Astrocyte of the hippocampus (primary cell): ENCODE data around the gene CTRB2.
"Not testable (repeated sequence)": the region's sequence is repeated elsewhere in the genome, so short reads cannot be mapped to it uniquely, and the experiment has no call there.

ENCODE experiments used
- DNase-seq: peaks from one replicate; pipeline ENCODE4 v3.0.0; 2011; ENCODE audit warnings: low read depth, low spot score

The CTRB2 gene

GRCh38 chr16:75205961-75206748, 806 bp downstream of the CTRB2 start:
- DNase-seq = not testable (repeated sequence)

GRCh38 chr16:75205438-75205837, 1.5 kb downstream of the CTRB2 start:
- not testable (repeated sequence) for DNase-seq

- not testable (repeated sequence) for DNase-seq
These were observed 2.1 kb downstream of the CTRB2 start for GRCh38 chr16:75204905-75205304.

GRCh38 chr16:75204410-75204758, 2.6 kb downstream of the CTRB2 start:
- no peak for DNase-seq

- no peak for DNase-seq
These were observed 3.1 kb downstream of the CTRB2 start for GRCh38 chr16:75203667-75204409.

- DNase-seq = no peak
These were observed 3.9 kb downstream of the CTRB2 start for GRCh38 chr16:75203096-75203495.

GRCh38 chr16:75202069-75202590, 4.8 kb downstream of the CTRB2 start:
- DNase-seq = no peak

GRCh38 chr16:75198135-75198600, 8.8 kb downstream of the CTRB2 start:
- no peak for DNase-seq

- DNase-seq = no peak
These were observed 9.3 kb downstream of the CTRB2 start for GRCh38 chr16:75197522-75198134.

- no peak for DNase-seq
These were observed 10.1 kb downstream of the CTRB2 start for GRCh38 chr16:75196836-75197235.

- DNase-seq = no peak
These were observed 10.9 kb downstream of the CTRB2 start for GRCh38 chr16:75195811-75196790.

GRCh38 chr16:75193730-75194444, 13.1 kb downstream of the CTRB2 start:
- DNase-seq = no peak

- DNase-seq = no peak
These were observed 13.7 kb downstream of the CTRB2 start for GRCh38 chr16:75193265-75193650.

GRCh38 chr16:75192606-75193264, 14.2 kb downstream of the CTRB2 start:
- DNase-seq = no peak

GRCh38 chr16:75189638-75190245, 17.2 kb downstream of the CTRB2 start:
- no peak for DNase-seq

GRCh38 chr16:75188832-75189477, 18.0 kb downstream of the CTRB2 start:
- DNase-seq = no peak

- DNase-seq = no peak
These were observed 25.3 kb downstream of the CTRB2 start for GRCh38 chr16:75181630-75182029.

GRCh38 chr16:75179208-75179607, 27.8 kb downstream of the CTRB2 start:
- DNase-seq = no peak

GRCh38 chr16:75176926-75177325, 30.0 kb downstream of the CTRB2 start:
- DNase-seq = no peak
